ENCODE data around the gene TUFT1. TPM values are rescaled to one million over a fixed set of nuclear protein-coding genes. Genes with fewer than 3 reads are reported as not detected.

The TUFT1 gene
- polyA plus RNA-seq, 3 donors, result 1.5 to 1.7 (median 1.6) TPM

DNA sequence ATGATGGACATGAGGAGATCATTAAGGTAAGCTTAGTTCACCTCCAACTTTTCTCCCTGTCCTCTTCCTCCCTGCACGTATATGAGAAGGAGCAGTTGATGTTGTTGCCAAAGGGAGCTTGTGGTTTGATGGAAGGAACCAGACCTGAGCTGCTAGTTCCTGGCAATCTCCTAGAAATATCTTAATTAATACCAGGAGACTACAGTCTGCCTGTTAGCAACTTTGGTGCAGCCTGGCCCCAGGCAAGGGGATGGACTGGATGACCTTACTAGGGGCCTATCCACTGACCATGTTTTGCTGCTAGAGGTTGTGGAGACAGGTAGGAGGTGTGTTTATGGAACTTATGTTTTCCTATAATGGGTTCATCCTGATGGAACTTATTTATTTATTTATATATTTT is 22.6 kb downstream of the TUFT1 start:
- H3K4me3 Mint-ChIP-seq, result no peak overlapping the region
- H4K20me1 ChIP-seq (ENCODE audit: insufficient read depth, low read length), result no peaks in the 10 kb centered on the region
- no peak for DNase-seq
- no CpG with 5 or more reads among the region's 1 CpG for WGBS (ENCODE audit: insufficient coverage)
- TF ChIP-seq, protein P1, sequence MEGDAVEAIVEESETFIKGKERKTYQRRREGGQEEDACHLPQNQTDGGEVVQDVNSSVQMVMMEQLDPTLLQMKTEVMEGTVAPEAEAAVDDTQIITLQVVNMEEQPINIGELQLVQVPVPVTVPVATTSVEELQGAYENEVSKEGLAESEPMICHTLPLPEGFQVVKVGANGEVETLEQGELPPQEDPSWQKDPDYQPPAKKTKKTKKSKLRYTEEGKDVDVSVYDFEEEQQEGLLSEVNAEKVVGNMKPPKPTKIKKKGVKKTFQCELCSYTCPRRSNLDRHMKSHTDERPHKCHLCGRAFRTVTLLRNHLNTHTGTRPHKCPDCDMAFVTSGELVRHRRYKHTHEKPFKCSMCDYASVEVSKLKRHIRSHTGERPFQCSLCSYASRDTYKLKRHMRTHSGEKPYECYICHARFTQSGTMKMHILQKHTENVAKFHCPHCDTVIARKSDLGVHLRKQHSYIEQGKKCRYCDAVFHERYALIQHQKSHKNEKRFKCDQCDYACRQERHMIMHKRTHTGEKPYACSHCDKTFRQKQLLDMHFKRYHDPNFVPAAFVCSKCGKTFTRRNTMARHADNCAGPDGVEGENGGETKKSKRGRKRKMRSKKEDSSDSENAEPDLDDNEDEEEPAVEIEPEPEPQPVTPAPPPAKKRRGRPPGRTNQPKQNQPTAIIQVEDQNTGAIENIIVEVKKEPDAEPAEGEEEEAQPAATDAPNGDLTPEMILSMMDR (IDR thresholded peaks at IDR 0.05), result no peak
- no peak overlapping the region for H3K9ac ChIP-seq (ENCODE audit: insufficient read depth, low read length, poor library complexity, severe bottlenecking)
- no peak overlapping the region for H2AFZ ChIP-seq (ENCODE audit: insufficient read depth, low read depth, low read length, poor library complexity, severe bottlenecking)
- peaks cover 1 to 5% (median 4%) of the 10 kb centered on the region in 3 donors for H3K27me3 Mint-ChIP-seq (ENCODE audit: low read depth in 3 of 3)
- peaks cover 8 to 10% of the 10 kb centered on the region in 2 donors for H3K4me1 ChIP-seq (ENCODE audit: control insufficient read depth in 1 of 2, insufficient read depth in 2 of 2, low read length in 2 of 2)
- H3K36me3 ChIP-seq (replicated peaks in 1 of 2; ENCODE audit: control insufficient read depth in 1 of 2, insufficient read depth in 2 of 2, low read length in 2 of 2), result no peaks in the 10 kb centered on the region
- no peak overlapping the region for H3K27ac Mint-ChIP-seq
- peaks cover 18% of the 10 kb centered on the region for H3K4me1 Mint-ChIP-seq
- no peaks in the 10 kb centered on the region for H3K9me3 ChIP-seq (replicated peaks in 1 of 2; ENCODE audit: control insufficient read depth in 1 of 2, insufficient read depth in 1 of 2, low read length in 2 of 2)
- no peaks in the 10 kb centered on the region for H3K27me3 ChIP-seq (ENCODE audit: control insufficient read depth in 2 of 2, insufficient read depth in 2 of 2, low read length in 2 of 2)
- H3K36me3 Mint-ChIP-seq, result peaks cover 3 to 5% of the 10 kb centered on the region in 2 donors
- no peak overlapping the region for H3K4me2 ChIP-seq (replicated peaks; ENCODE audit: extremely low read depth, low read length, poor library complexity, severe bottlenecking)
- H3K27ac ChIP-seq (ENCODE audit: low read depth in 1 of 2, low read length in 2 of 2), result no peak overlapping the region
- H3K79me2 ChIP-seq (ENCODE audit: insufficient read depth, low read length), result no peaks in the 10 kb centered on the region
- H3K4me3 ChIP-seq (replicated peaks in 1 of 3; ENCODE audit: low read depth in 2 of 3, low read length in 3 of 3), result no peak overlapping the region
- no peaks in the 10 kb centered on the region for H3K9me3 Mint-ChIP-seq
- intact Hi-C loops (cut with micrococcal nuclease), result no loop called here

DNA sequence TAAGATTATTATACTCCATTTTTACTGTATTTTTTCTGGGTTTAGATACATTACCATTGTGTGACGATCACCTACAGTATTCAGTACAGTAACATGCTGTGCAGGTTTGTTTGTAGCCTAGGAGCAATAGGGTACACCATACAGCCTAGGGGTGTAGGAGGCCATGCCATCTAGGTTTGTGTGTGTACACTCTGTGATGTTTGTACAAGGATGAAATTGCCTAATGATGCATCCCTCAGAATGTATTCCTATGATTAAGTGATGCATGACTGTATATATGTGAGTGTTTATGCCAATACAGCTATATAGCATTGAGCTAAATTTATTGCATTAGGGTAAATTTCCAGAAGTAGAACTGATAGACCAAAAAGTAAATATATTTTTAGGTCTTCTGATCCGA is 23.3 kb downstream of the TUFT1 start:
- Histone ChIP-seq H4K20me1 (ENCODE audit: insufficient read depth, low read length) (no peaks in the 10 kb centered on the region), H3K4me2 (replicated peaks; ENCODE audit: extremely low read depth, low read length, poor library complexity, severe bottlenecking) (no peak overlapping the region), H2AFZ (ENCODE audit: insufficient read depth, low read depth, low read length, poor library complexity, severe bottlenecking) (no peak overlapping the region), H3K36me3 (replicated peaks in 1 of 2; ENCODE audit: control insufficient read depth in 1 of 2, insufficient read depth in 2 of 2, low read length in 2 of 2) (no peaks in the 10 kb centered on the region), H3K9ac (ENCODE audit: insufficient read depth, low read length, poor library complexity, severe bottlenecking) (no peak overlapping the region), H3K79me2 (ENCODE audit: insufficient read depth, low read length) (no peaks in the 10 kb centered on the region), H3K4me1 (ENCODE audit: control insufficient read depth in 1 of 2, insufficient read depth in 2 of 2, low read length in 2 of 2) (peaks cover 8 to 10% of the 10 kb centered on the region in 2 donors), H3K27me3 (ENCODE audit: control insufficient read depth in 2 of 2, insufficient read depth in 2 of 2, low read length in 2 of 2) (no peaks in the 10 kb centered on the region), H3K27ac (ENCODE audit: low read depth in 1 of 2, low read length in 2 of 2) (no peak overlapping the region), H3K9me3 (replicated peaks in 1 of 2; ENCODE audit: control insufficient read depth in 1 of 2, insufficient read depth in 1 of 2, low read length in 2 of 2) (no peaks in the 10 kb centered on the region), H3K4me3 (replicated peaks in 1 of 3; ENCODE audit: low read depth in 2 of 3, low read length in 3 of 3) (no peak overlapping the region)
- intact Hi-C loops (cut with micrococcal nuclease), result no loop called here
- Mint-ChIP-seq H3K27ac (no peak overlapping the region), H3K4me3 (no peak overlapping the region), H3K9me3 (no peaks in the 10 kb centered on the region), H3K4me1 (peaks cover 14% of the 10 kb centered on the region), H3K36me3 (peaks cover 3 to 5% of the 10 kb centered on the region in 2 donors), H3K27me3 (ENCODE audit: low read depth in 3 of 3) (peaks cover 1 to 4% (median 3%) of the 10 kb centered on the region in 3 donors)
- no CpG with 5 or more reads among the region's 2 CpGs for WGBS (ENCODE audit: insufficient coverage)
- TF ChIP-seq, protein P1 (IDR thresholded peaks at IDR 0.05), result no peak
- DNase-seq, result no peak

Measured in CD14-positive monocyte (primary cell).